ENCODE data around the gene DHCR7. TPM values are rescaled to one million over a fixed set of nuclear protein-coding genes. Genes with fewer than 3 reads are reported as not detected.

DHCR7 gene
- total and polyA plus RNA-seq, 4 experiments from 2014 or later: 15.3 to 18.0 (median 16.9) TPM

DNA sequence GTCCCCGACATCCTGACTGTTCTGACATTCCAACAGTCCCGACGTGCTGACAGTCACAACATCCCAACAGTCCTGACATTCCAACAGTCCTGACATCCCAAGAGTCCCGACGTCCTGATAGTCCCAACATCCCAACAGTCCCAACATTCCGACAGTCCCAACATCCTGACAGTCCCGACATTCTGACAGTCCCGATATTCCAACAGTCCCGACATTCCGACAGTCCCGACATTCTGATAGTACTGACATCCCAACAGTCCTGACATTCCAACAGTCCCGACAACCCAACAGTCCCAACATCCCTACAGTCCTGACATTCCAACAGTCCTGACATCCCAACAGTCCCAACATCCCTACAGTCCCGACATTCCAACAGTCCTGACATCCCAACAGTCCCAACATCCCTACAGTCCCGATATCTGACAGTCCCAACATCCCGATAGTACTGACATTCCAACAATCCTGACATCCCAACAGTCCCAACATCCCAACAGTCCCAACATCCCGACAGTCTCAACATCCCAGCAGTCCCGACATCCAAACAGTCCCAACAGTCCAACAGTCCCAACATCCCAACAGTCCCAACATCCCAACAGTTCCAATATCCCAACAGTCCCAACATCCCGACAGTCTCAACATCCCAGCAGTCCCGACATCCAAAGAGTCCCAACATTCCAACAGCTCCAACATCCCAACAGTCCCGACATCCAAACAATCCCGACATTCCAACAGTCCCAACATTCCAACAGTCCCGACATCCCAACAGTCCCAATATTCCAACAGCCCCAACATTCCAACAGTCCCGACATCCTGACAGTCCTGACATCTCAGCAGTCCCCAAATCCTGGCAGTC lies 60.2 kb downstream of the DHCR7 start:
- no peaks in the 10 kb centered on the region for H3K36me3 Mint-ChIP-seq
- H3K27me3 Mint-ChIP-seq: peaks cover 5 to 12% of the 10 kb centered on the region in 2 donors
- Histone ChIP-seq H3K36me3 (ENCODE audit: insufficient read depth, low read length) (no peaks in the 10 kb centered on the region), H3K27me3 (ENCODE audit: insufficient read depth, low read length) (no peaks in the 10 kb centered on the region), H3K4me1 (ENCODE audit: insufficient read depth, low read length) (no peaks in the 10 kb centered on the region), H3K27ac (ENCODE audit: low read depth, low read length) (no peak overlapping the region), H3K4me3 (ENCODE audit: low read length in 2 of 2) (no peak overlapping the region), H3K9me3 (ENCODE audit: control insufficient read depth in 1 of 2, low read length in 2 of 2) (no peaks in the 10 kb centered on the region)
- ChIA-PET POLR2A (ENCODE audit: partially characterized antibody) (no interaction called here), CTCF (ENCODE audit: partially characterized antibody) (no interaction called here)
- H3K9me3 Mint-ChIP-seq: peaks cover 0 to 3% (median 0%) of the 10 kb centered on the region in 8 donors
- no peaks in the 10 kb centered on the region for H3K4me1 Mint-ChIP-seq
- no peak for DNase-seq
- intact Hi-C loops (cut with micrococcal nuclease): no loop called here
- H3K4me3 Mint-ChIP-seq: no peak overlapping the region
- H3K27ac Mint-ChIP-seq: no peak overlapping the region

DNA sequence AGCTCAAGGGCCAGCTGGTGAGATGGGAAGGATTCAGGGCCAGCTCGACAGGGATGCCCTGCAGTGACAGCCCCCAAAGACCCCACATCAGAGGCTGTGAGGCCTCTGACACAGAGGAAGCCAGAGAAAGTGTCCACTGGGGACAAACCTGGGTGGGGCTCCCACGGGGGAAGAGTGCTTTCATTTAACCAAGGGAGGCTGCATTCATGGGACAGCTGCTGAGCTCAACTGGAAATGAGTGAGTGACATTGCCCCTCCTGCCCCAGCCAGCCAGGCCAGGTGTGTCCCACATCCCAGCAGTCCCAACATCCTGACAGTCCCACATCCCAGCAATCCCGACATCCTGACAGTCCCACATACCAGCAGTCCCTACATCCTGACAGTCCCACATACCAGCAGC lies 61.0 kb downstream of the DHCR7 start:
- H3K27me3 Mint-ChIP-seq: peaks cover 9 to 12% of the 10 kb centered on the region in 2 donors
- H3K36me3 Mint-ChIP-seq: no peaks in the 10 kb centered on the region
- H3K27ac Mint-ChIP-seq: no peak overlapping the region
- no peak overlapping the region for H3K4me3 Mint-ChIP-seq
- no peaks in the 10 kb centered on the region for H3K4me1 Mint-ChIP-seq
- H3K9me3 ChIP-seq (ENCODE audit: control insufficient read depth in 1 of 2, low read length in 2 of 2): no peaks in the 10 kb centered on the region
- ChIA-PET CTCF (ENCODE audit: partially characterized antibody) (no interaction called here), POLR2A (ENCODE audit: partially characterized antibody) (no interaction called here)
- no peaks in the 10 kb centered on the region for H3K27me3 ChIP-seq (ENCODE audit: insufficient read depth, low read length)
- H3K36me3 ChIP-seq (ENCODE audit: insufficient read depth, low read length): no peaks in the 10 kb centered on the region
- H3K27ac ChIP-seq (ENCODE audit: low read depth, low read length): no peak overlapping the region
- H3K4me3 ChIP-seq (ENCODE audit: low read length in 2 of 2): no peak overlapping the region
- no peaks in the 10 kb centered on the region for H3K4me1 ChIP-seq (ENCODE audit: insufficient read depth, low read length)
- DNase-seq: no peak
- intact Hi-C loops (cut with micrococcal nuclease): no loop called here
- peaks cover 0 to 3% (median 0%) of the 10 kb centered on the region in 8 donors for H3K9me3 Mint-ChIP-seq

DNA sequence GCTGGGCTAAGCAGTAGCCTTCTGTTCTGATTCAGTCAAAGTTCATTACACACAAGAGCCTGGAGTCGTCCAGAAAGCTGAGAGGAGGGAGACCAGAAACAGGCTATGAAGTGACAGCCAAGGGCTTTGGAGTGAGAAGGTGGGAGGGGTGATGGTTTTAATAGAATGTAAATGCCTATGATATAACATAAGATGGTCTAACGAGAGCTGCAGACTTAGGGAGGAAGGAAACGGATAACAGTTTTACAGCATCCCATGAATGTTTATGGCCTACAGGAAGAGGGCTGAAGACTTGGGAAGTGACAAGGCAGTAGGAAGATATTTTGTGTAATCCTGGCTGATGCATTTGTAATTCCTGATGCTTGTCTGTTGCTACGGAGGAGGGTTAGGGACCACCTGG lies 62.0 kb downstream of the DHCR7 start:
- no peak overlapping the region for H3K27ac Mint-ChIP-seq
- no peaks in the 10 kb centered on the region for H3K9me3 ChIP-seq (ENCODE audit: control insufficient read depth in 1 of 2, low read length in 2 of 2)
- peaks cover 12 to 13% of the 10 kb centered on the region in 2 donors for H3K27me3 Mint-ChIP-seq
- ChIA-PET POLR2A (ENCODE audit: partially characterized antibody) (no interaction called here), CTCF (ENCODE audit: partially characterized antibody) (no interaction called here)
- H3K27me3 ChIP-seq (ENCODE audit: insufficient read depth, low read length): no peaks in the 10 kb centered on the region
- no peak for DNase-seq
- H3K36me3 Mint-ChIP-seq: no peaks in the 10 kb centered on the region
- H3K4me1 ChIP-seq (ENCODE audit: insufficient read depth, low read length): no peaks in the 10 kb centered on the region
- peaks cover 0 to 6% (median 3%) of the 10 kb centered on the region in 4 donors for H3K4me1 Mint-ChIP-seq
- intact Hi-C loops (cut with micrococcal nuclease): no loop called here
- H3K9me3 Mint-ChIP-seq: peaks cover 0 to 3% (median under 1%) of the 10 kb centered on the region in 8 donors
- H3K4me3 ChIP-seq (ENCODE audit: low read length in 2 of 2): no peak overlapping the region
- H3K36me3 ChIP-seq (ENCODE audit: insufficient read depth, low read length): no peaks in the 10 kb centered on the region
- H3K27ac ChIP-seq (ENCODE audit: low read depth, low read length): no peak overlapping the region
- H3K4me3 Mint-ChIP-seq: no peak overlapping the region

DNA sequence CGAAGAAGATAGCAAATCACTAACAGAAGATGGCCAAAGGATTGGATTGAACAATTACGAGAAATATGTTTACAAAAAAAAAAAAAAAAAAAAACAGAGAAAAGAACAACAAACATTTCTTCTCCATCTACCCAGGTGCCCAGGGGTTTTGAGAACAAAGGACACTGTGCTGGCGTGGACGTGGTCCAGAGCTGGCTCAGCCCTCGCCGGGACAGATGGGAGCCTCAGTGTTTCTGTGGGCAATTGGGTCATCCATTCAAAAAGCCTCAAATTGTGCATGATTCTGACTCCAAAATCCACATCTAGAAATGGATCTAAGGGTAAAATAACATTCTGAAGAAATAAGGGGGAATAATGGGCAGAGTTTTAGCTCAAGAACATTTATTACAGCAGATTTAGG lies 63.1 kb downstream of the DHCR7 start:
- peaks cover 0 to 6% (median 3%) of the 10 kb centered on the region in 4 donors for H3K4me1 Mint-ChIP-seq
- no peak overlapping the region for H3K27ac ChIP-seq (ENCODE audit: low read depth, low read length)
- H3K36me3 Mint-ChIP-seq: no peaks in the 10 kb centered on the region
- no peaks in the 10 kb centered on the region for H3K4me1 ChIP-seq (ENCODE audit: insufficient read depth, low read length)
- H3K36me3 ChIP-seq (ENCODE audit: insufficient read depth, low read length): no peaks in the 10 kb centered on the region
- H3K9me3 Mint-ChIP-seq: peaks cover 0 to 4% (median under 1%) of the 10 kb centered on the region in 8 donors
- CTCF ChIA-PET (ENCODE audit: partially characterized antibody): no interaction called here
- no peak overlapping the region for H3K27ac Mint-ChIP-seq
- no peak overlapping the region for H3K4me3 ChIP-seq (ENCODE audit: low read length in 2 of 2)
- H3K9me3 ChIP-seq (ENCODE audit: control insufficient read depth in 1 of 2, low read length in 2 of 2): no peaks in the 10 kb centered on the region
- DNase-seq: no peak
- peaks cover 12 to 15% of the 10 kb centered on the region in 2 donors for H3K27me3 Mint-ChIP-seq
- POLR2A ChIA-PET (ENCODE audit: partially characterized antibody): no interaction called here
- H3K4me3 Mint-ChIP-seq: no peak overlapping the region
- no peaks in the 10 kb centered on the region for H3K27me3 ChIP-seq (ENCODE audit: insufficient read depth, low read length)
- intact Hi-C loops (cut with micrococcal nuclease): no loop called here

DNA sequence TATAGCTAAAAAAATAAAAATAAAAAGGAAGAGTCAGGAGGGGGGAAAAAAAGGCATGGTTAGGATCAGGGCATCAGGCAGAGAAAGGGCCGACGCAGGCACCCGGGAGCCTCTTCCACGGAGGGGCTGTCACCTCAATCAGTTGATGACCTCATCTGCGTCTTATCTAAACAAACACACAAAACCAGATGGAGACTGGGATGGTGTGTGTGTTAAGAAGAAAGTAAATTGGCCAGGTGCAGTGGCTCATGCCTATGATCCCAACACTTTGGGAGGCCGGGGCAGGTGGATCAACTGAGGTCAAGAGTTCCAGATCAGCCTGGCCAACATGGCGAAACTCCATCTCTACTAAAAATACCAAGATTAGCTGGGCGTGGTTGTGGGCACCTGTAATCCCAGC lies 63.6 kb downstream of the DHCR7 start:
- Histone ChIP-seq H3K4me1 (ENCODE audit: insufficient read depth, low read length) (no peaks in the 10 kb centered on the region), H3K27ac (ENCODE audit: low read depth, low read length) (no peak overlapping the region), H3K36me3 (ENCODE audit: insufficient read depth, low read length) (no peaks in the 10 kb centered on the region), H3K4me3 (ENCODE audit: low read length in 2 of 2) (no peak overlapping the region), H3K9me3 (ENCODE audit: control insufficient read depth in 1 of 2, low read length in 2 of 2) (no peaks in the 10 kb centered on the region), H3K27me3 (ENCODE audit: insufficient read depth, low read length) (no peaks in the 10 kb centered on the region)
- no peak overlapping the region for H3K27ac Mint-ChIP-seq
- H3K27me3 Mint-ChIP-seq: peaks cover 12 to 15% of the 10 kb centered on the region in 2 donors
- H3K4me3 Mint-ChIP-seq: no peak overlapping the region
- ChIA-PET CTCF (ENCODE audit: partially characterized antibody) (no interaction called here), POLR2A (ENCODE audit: partially characterized antibody) (no interaction called here)
- H3K9me3 Mint-ChIP-seq: peaks cover 0 to 5% (median under 1%) of the 10 kb centered on the region in 8 donors
- intact Hi-C loops (cut with micrococcal nuclease): no loop called here
- peaks cover 0 to 6% (median 3%) of the 10 kb centered on the region in 4 donors for H3K4me1 Mint-ChIP-seq
- DNase-seq: no peak
- H3K36me3 Mint-ChIP-seq: no peaks in the 10 kb centered on the region

Small RNA genes within 50 kb of the gene (microRNA-seq; reads per million reads assigned to microRNA genes)
- gene MIR6754 (ENCODE audit: borderline microRNAs expressed, borderline number of aligned reads, borderline replicate concordance): not detected

Other genes with a start within 250 kb of the DHCR7 start
- not detected for gene SHANK2, start 195.8 kb downstream of the DHCR7 start, total RNA-seq
- gene SHANK2, start 195.8 kb downstream of the DHCR7 start, polyA plus RNA-seq: not detected
- 100 to 1,000 TPM; 233 to 243 TPM for gene NADSYN1, start 4.8 kb upstream of the DHCR7 start, total RNA-seq
- 10 to 100 TPM; 35.9 to 39.2 TPM for gene NADSYN1, start 4.8 kb upstream of the DHCR7 start, polyA plus RNA-seq
- gene KRTAP5-7, start 78.9 kb upstream of the DHCR7 start, total RNA-seq: not detected
- gene KRTAP5-7, start 78.9 kb upstream of the DHCR7 start, polyA plus RNA-seq: not detected
- gene KRTAP5-8, start 89.6 kb upstream of the DHCR7 start, total RNA-seq: not detected
- gene KRTAP5-8, start 89.6 kb upstream of the DHCR7 start, polyA plus RNA-seq: not detected
- not detected for gene KRTAP5-9, start 100.0 kb upstream of the DHCR7 start, total RNA-seq
- gene KRTAP5-9, start 100.0 kb upstream of the DHCR7 start, polyA plus RNA-seq: not detected
- gene KRTAP5-10, start 117.2 kb upstream of the DHCR7 start, total RNA-seq: not detected
- gene KRTAP5-10, start 117.2 kb upstream of the DHCR7 start, polyA plus RNA-seq: not detected
- not detected for gene KRTAP5-11, start 134.5 kb upstream of the DHCR7 start, total RNA-seq
- not detected for gene KRTAP5-11, start 134.5 kb upstream of the DHCR7 start, polyA plus RNA-seq